BLaER1 treated with 17β-estradiol and CSF1 and Interleukin-3, amounts not matched to agents 10 nM and 100 nM (cell line): ENCODE results near the gene HAUS1.

ENCODE experiments used
- H3K27ac ChIP-seq, 11 experiments: shearing (Covaris generic); formaldehyde crosslinking; 2 replicates each; pipeline ENCODE4 v1.8.1; 2022
- H3K27me3 ChIP-seq, 11 experiments: shearing (Covaris generic); formaldehyde crosslinking; 2 replicates each; pipeline ENCODE4 v1.8.1; 2022
- H3K36me3 ChIP-seq, 11 experiments: shearing (Covaris generic); formaldehyde crosslinking; 2 replicates each; pipeline ENCODE4 v1.8.1; 2022
- H3K4me1 ChIP-seq, 10 experiments: shearing (Covaris generic); formaldehyde crosslinking; 2 replicates each; pipeline ENCODE4 v1.8.1; 2022
- H3K4me2 ChIP-seq, 11 experiments: shearing (Covaris generic); formaldehyde crosslinking; 2 replicates each; pipeline ENCODE4 v1.8.1; 2022
- H3K4me3 ChIP-seq, 10 experiments: shearing (Covaris generic); formaldehyde crosslinking; 2 replicates each; pipeline ENCODE4 v1.8.1; 2022
- H3K9ac ChIP-seq, 11 experiments: shearing (Covaris generic); formaldehyde crosslinking; 2 replicates each; pipeline ENCODE4 v1.8.1; 2022
- H3K9me3 ChIP-seq, 11 experiments: shearing (Covaris generic); formaldehyde crosslinking; replicated peaks in 1 of 11; 2 replicates each; pipeline ENCODE4 v1.8.1; 2022
- H4K20me1 ChIP-seq, 11 experiments: shearing (Covaris generic); formaldehyde crosslinking; 2 replicates each; pipeline ENCODE4 v1.8.1; 2022
- Cebpa-rat ChIP-seq, 11 experiments: shearing (Covaris generic); IDR thresholded peaks; 2 replicates each; pipeline ENCODE4 v1.8.1; 2022

Gene HAUS1

GRCh38 chr18:46104128-46104911, at the start of gene HAUS1:
Gene HAUS1, plus strand, starts transcription at chr18:46104385. Its CDS starts 27 bp downstream, at chr18:46104412.
- Histone ChIP-seq H3K9me3 (no peaks in the 10 kb centered on the region), H3K4me2 (peak within 1 kb of the TSS; percentile 70 to 92 (median 85)), H3K27ac (peak within 1 kb of the TSS; percentile 40 to 90 (median 83); a peak in 21 of 22 replicates), H3K36me3 (peaks cover 4 to 39% (median 26%) of the 10 kb centered on the region in 11 experiments; a peak in 19 of 22 replicates), H3K27me3 (no peaks in the 10 kb centered on the region), H3K4me1 (peaks cover 4 to 35% (median 25%) of the 10 kb centered on the region in 10 experiments; a peak in 18 of 20 replicates), H3K9ac (peak within 1 kb of the TSS; percentile 80 to 91 (median 86)), H4K20me1 (no peaks in the 10 kb centered on the region), H3K4me3 (peak within 1 kb of the TSS; percentile 81 to 99 (median 91))
- TF ChIP-seq Cebpa-rat (IDR thresholded peaks at IDR 0.05), result no peak

- no peaks in the 10 kb centered on the region for H4K20me1 ChIP-seq
- no peaks in the 10 kb centered on the region for H3K9me3 ChIP-seq
- peaks cover 14 to 25% (median 18%) of the 10 kb centered on the region in 10 experiments for H3K4me1 ChIP-seq
- H3K27me3 ChIP-seq, result no peaks in the 10 kb centered on the region
- no peak overlapping the region for H3K4me3 ChIP-seq
- TF ChIP-seq Cebpa-rat (IDR thresholded peaks at IDR 0.05), result no peak
- no peak overlapping the region for H3K27ac ChIP-seq
- no peaks in the 10 kb centered on the region for H3K36me3 ChIP-seq
- peak overlapping the region; percentile 43 to 73 (median 59) for H3K4me2 ChIP-seq
- no peak overlapping the region for H3K9ac ChIP-seq
These were observed 49.0 kb upstream of the HAUS1 start for GRCh38 chr18:46054956-46055837.

GRCh38 chr18:46055838-46056230, 48.4 kb upstream of the HAUS1 start:
- TF ChIP-seq Cebpa-rat (IDR thresholded peaks at IDR 0.05), result no peak
- H3K27me3 ChIP-seq, result no peaks in the 10 kb centered on the region
- H3K36me3 ChIP-seq, result no peaks in the 10 kb centered on the region
- H3K4me2 ChIP-seq, result peak overlapping the region; percentile 8 to 71 (median 58); a peak in 19 of 22 replicates
- H3K9me3 ChIP-seq, result no peaks in the 10 kb centered on the region
- H3K4me1 ChIP-seq, result peaks cover 14 to 25% (median 18%) of the 10 kb centered on the region in 10 experiments
- H3K9ac ChIP-seq, result no peak overlapping the region
- H3K4me3 ChIP-seq, result no peak overlapping the region
- H4K20me1 ChIP-seq, result no peaks in the 10 kb centered on the region
- H3K27ac ChIP-seq, result no peak overlapping the region

GRCh38 chr18:46060359-46060841, 43.8 kb upstream of the HAUS1 start:
- Histone ChIP-seq H3K36me3 (no peaks in the 10 kb centered on the region), H3K27me3 (no peaks in the 10 kb centered on the region), H3K4me2 (no peak overlapping the region), H3K9ac (no peak overlapping the region), H3K4me1 (peaks cover 6 to 11% (median 8%) of the 10 kb centered on the region in 10 experiments), H3K9me3 (no peaks in the 10 kb centered on the region), H3K27ac (no peak overlapping the region), H3K4me3 (no peak overlapping the region), H4K20me1 (no peaks in the 10 kb centered on the region)
- no peak for TF ChIP-seq Cebpa-rat (IDR thresholded peaks at IDR 0.05)

- H4K20me1 ChIP-seq, result no peaks in the 10 kb centered on the region
These were observed 42.8 kb upstream of the HAUS1 start for GRCh38 chr18:46061387-46061786.

GRCh38 chr18:46061796-46062195, 42.4 kb upstream of the HAUS1 start:
- H3K9ac ChIP-seq, result no peak overlapping the region
- no peaks in the 10 kb centered on the region for H3K4me1 ChIP-seq
- no peaks in the 10 kb centered on the region for H3K27me3 ChIP-seq
- H3K4me2 ChIP-seq, result no peak overlapping the region
- H3K27ac ChIP-seq, result no peak overlapping the region
- H4K20me1 ChIP-seq, result no peaks in the 10 kb centered on the region
- no peak overlapping the region for H3K4me3 ChIP-seq
- H3K9me3 ChIP-seq, result no peaks in the 10 kb centered on the region; a peak in 1 of 22 replicates
- TF ChIP-seq Cebpa-rat (IDR thresholded peaks at IDR 0.05), result no peak
- no peaks in the 10 kb centered on the region for H3K36me3 ChIP-seq

More at GRCh38 chr18:46061387-46061786, 42.8 kb upstream of the HAUS1 start:
- Histone ChIP-seq H3K36me3 (no peaks in the 10 kb centered on the region), H3K27ac (no peak overlapping the region), H3K9me3 (no peaks in the 10 kb centered on the region), H3K4me2 (no peak overlapping the region), H3K9ac (no peak overlapping the region), H3K27me3 (no peaks in the 10 kb centered on the region), H3K4me3 (no peak overlapping the region), H3K4me1 (peaks cover 0 to 1% (median 0%) of the 10 kb centered on the region in 10 experiments; a peak in 1 of 20 replicates)
- TF ChIP-seq Cebpa-rat (IDR thresholded peaks at IDR 0.05), result no peak

- H4K20me1 ChIP-seq, result no peaks in the 10 kb centered on the region
- no peaks in the 10 kb centered on the region; a peak in 1 of 22 replicates for H3K9me3 ChIP-seq
- H3K27me3 ChIP-seq, result no peaks in the 10 kb centered on the region
- H3K4me3 ChIP-seq, result no peak overlapping the region
- H3K36me3 ChIP-seq, result no peaks in the 10 kb centered on the region
- TF ChIP-seq Cebpa-rat (IDR thresholded peaks at IDR 0.05), result no peak
- H3K4me1 ChIP-seq, result no peaks in the 10 kb centered on the region
- H3K4me2 ChIP-seq, result no peak overlapping the region
- H3K9ac ChIP-seq, result no peak overlapping the region
- no peak overlapping the region for H3K27ac ChIP-seq
These were observed 41.4 kb upstream of the HAUS1 start for GRCh38 chr18:46062781-46063180.

- Histone ChIP-seq H3K27ac (no peak overlapping the region), H4K20me1 (peaks cover 0 to 22% (median 17%) of the 10 kb centered on the region in 11 experiments; a peak in 20 of 22 replicates), H3K4me2 (no peak overlapping the region)
These were observed 36.7 kb upstream of the HAUS1 start for GRCh38 chr18:46067438-46068007.

More at GRCh38 chr18:46067438-46068007, 36.7 kb upstream of the HAUS1 start:
- Histone ChIP-seq H3K36me3 (no peaks in the 10 kb centered on the region), H3K9me3 (no peaks in the 10 kb centered on the region; a peak in 1 of 22 replicates), H3K4me3 (no peak overlapping the region), H3K27me3 (peaks cover 18 to 28% (median 25%) of the 10 kb centered on the region in 11 experiments), H3K4me1 (peaks cover 0 to 31% (median 20%) of the 10 kb centered on the region in 10 experiments; a peak in 17 of 20 replicates), H3K9ac (no peak overlapping the region)
- TF ChIP-seq Cebpa-rat (IDR thresholded peaks at IDR 0.05), result no peak
